Ishikawa (cell line): ENCODE measurements around the gene PPP2R2D.

Experiments
- CREB1 ChIP-seq: IDR thresholded peaks from 2 replicates; pipeline ENCODE4 v1.6.1; 2012; ENCODE audit warnings: low read depth
- EGR1 ChIP-seq: IDR thresholded peaks from 2 replicates; pipeline ENCODE4 v1.6.1; 2012
- FOXM1 ChIP-seq: IDR thresholded peaks from 2 replicates; pipeline ENCODE4 v1.6.1; 2012; ENCODE audit warnings: low read depth, borderline replicate concordance
- RAD21 ChIP-seq: IDR thresholded peaks from 2 replicates; pipeline ENCODE4 v1.6.1; 2012; ENCODE audit warnings: low read depth
- TAF1 ChIP-seq: IDR thresholded peaks from 2 replicates; pipeline ENCODE4 v1.6.1; 2012; ENCODE audit warnings: low read depth, mild to moderate bottlenecking
- TCF12 ChIP-seq: IDR thresholded peaks from 2 replicates; pipeline ENCODE4 v1.6.1; 2012; ENCODE audit warnings: low read depth
- TEAD4 ChIP-seq: IDR thresholded peaks from 2 replicates; pipeline ENCODE4 v1.6.1; 2012
- YY1 ChIP-seq: IDR thresholded peaks from 2 replicates; pipeline ENCODE4 v1.6.1; 2012; ENCODE audit warnings: low read depth
- ZBTB7A ChIP-seq: IDR thresholded peaks from 2 replicates; pipeline ENCODE4 v1.6.1; 2012; ENCODE audit warnings: low read depth
- TF ChIP-seq, protein P1 (sequence below): IDR thresholded peaks from 2 replicates; pipeline ENCODE4 v1.6.1; 2012; ENCODE audit warnings: low read depth, mild to moderate bottlenecking
- TF ChIP-seq, protein P2 (sequence below): IDR thresholded peaks from 2 replicates; pipeline ENCODE4 v1.6.1; 2012
- TF ChIP-seq, protein P3 (sequence below): IDR thresholded peaks from 2 replicates; pipeline ENCODE4 v1.6.1; 2012

DNA sequence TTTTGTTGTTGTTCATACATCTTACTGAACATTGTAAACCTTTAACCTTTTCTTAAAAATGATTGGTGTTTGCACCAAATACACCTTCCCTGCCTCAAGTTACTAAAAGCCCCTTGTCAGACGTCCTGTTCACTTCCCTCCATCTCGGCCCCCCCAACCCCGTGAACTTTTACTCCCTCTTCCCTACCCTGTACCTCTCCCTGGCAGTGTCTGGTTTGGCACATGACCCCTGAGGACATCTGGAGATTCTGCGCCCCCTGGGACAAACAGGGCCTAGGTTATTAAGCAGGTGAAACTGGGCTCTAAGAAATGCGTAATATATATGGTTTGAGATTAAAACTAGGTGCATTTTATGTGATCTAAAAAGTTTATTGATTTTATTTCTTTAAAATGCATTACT, 1.4 kb downstream of the PPP2R2D start:
- TF ChIP-seq TEAD4 (no peak), EGR1 (no peak), YY1 (no peak), ZBTB7A (no peak), RAD21 (no peak), CREB1 (no peak), TAF1 (no peak), TCF12 (no peak), FOXM1 (no peak)
- TF ChIP-seq, protein P1, sequence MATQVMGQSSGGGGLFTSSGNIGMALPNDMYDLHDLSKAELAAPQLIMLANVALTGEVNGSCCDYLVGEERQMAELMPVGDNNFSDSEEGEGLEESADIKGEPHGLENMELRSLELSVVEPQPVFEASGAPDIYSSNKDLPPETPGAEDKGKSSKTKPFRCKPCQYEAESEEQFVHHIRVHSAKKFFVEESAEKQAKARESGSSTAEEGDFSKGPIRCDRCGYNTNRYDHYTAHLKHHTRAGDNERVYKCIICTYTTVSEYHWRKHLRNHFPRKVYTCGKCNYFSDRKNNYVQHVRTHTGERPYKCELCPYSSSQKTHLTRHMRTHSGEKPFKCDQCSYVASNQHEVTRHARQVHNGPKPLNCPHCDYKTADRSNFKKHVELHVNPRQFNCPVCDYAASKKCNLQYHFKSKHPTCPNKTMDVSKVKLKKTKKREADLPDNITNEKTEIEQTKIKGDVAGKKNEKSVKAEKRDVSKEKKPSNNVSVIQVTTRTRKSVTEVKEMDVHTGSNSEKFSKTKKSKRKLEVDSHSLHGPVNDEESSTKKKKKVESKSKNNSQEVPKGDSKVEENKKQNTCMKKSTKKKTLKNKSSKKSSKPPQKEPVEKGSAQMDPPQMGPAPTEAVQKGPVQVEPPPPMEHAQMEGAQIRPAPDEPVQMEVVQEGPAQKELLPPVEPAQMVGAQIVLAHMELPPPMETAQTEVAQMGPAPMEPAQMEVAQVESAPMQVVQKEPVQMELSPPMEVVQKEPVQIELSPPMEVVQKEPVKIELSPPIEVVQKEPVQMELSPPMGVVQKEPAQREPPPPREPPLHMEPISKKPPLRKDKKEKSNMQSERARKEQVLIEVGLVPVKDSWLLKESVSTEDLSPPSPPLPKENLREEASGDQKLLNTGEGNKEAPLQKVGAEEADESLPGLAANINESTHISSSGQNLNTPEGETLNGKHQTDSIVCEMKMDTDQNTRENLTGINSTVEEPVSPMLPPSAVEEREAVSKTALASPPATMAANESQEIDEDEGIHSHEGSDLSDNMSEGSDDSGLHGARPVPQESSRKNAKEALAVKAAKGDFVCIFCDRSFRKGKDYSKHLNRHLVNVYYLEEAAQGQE, result no peak
- TF ChIP-seq, protein P2, sequence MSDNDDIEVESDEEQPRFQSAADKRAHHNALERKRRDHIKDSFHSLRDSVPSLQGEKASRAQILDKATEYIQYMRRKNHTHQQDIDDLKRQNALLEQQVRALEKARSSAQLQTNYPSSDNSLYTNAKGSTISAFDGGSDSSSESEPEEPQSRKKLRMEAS, result no peak
- TF ChIP-seq, protein P3, sequence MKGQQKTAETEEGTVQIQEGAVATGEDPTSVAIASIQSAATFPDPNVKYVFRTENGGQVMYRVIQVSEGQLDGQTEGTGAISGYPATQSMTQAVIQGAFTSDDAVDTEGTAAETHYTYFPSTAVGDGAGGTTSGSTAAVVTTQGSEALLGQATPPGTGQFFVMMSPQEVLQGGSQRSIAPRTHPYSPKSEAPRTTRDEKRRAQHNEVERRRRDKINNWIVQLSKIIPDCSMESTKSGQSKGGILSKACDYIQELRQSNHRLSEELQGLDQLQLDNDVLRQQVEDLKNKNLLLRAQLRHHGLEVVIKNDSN, result no peak
